ENCODE data around the gene SRPK2.
A peak's percentile ranks its signal among the peaks of the same experiment; 100 is the strongest.

SRPK2 gene

GRCh38 chr7:105127179-105127578 lies 261.5 kb downstream of the SRPK2 start:
- no peak for FAIRE-seq

- FAIRE-seq = no peak
These were observed 262.2 kb downstream of the SRPK2 start for GRCh38 chr7:105126436-105126975.

- no peak for FAIRE-seq
These were observed 263.0 kb downstream of the SRPK2 start for GRCh38 chr7:105125745-105126144.

- no peak for FAIRE-seq
These were observed 266.1 kb downstream of the SRPK2 start for GRCh38 chr7:105122619-105123018.

- no peak for FAIRE-seq
These were observed 269.8 kb downstream of the SRPK2 start for GRCh38 chr7:105118612-105119600.

GRCh38 chr7:105112440-105113418 lies 276.0 kb downstream of the SRPK2 start:
- no peak for FAIRE-seq

- FAIRE-seq = no peak
These were observed 281.3 kb downstream of the SRPK2 start for GRCh38 chr7:105107458-105107857.

GRCh38 chr7:105106473-105106872 lies 282.2 kb downstream of the SRPK2 start:
- no peak for FAIRE-seq

- FAIRE-seq = no peak
These were observed 283.1 kb downstream of the SRPK2 start for GRCh38 chr7:105105579-105105978.

- no peak for FAIRE-seq
These were observed 286.0 kb downstream of the SRPK2 start for GRCh38 chr7:105102557-105103352.

- FAIRE-seq = no peak
These were observed 286.9 kb downstream of the SRPK2 start for GRCh38 chr7:105101864-105102263.

- peak; percentile 88 for FAIRE-seq
These were observed 289.7 kb downstream of the SRPK2 start for GRCh38 chr7:105098863-105099515.

GRCh38 chr7:105097619-105098018 lies 291.1 kb downstream of the SRPK2 start:
- FAIRE-seq = no peak

GRCh38 chr7:105096306-105096705 lies 292.4 kb downstream of the SRPK2 start:
- FAIRE-seq = no peak

- FAIRE-seq = no peak
These were observed 293.8 kb downstream of the SRPK2 start for GRCh38 chr7:105094966-105095365.

- FAIRE-seq = no peak
These were observed 300.3 kb downstream of the SRPK2 start for GRCh38 chr7:105088456-105088855.

- no peak for FAIRE-seq
These were observed 300.7 kb downstream of the SRPK2 start for GRCh38 chr7:105087981-105088380.

GRCh38 chr7:105086850-105087249 lies 301.9 kb downstream of the SRPK2 start:
- peak; percentile 38 for FAIRE-seq

- no peak for FAIRE-seq
These were observed 304.1 kb downstream of the SRPK2 start for GRCh38 chr7:105084581-105084980.

GRCh38 chr7:105079348-105079747 lies 309.4 kb downstream of the SRPK2 start:
- FAIRE-seq = no peak

- no peak for FAIRE-seq
These were observed 315.6 kb downstream of the SRPK2 start for GRCh38 chr7:105073143-105073542.

GRCh38 chr7:105068886-105069285 lies 319.8 kb downstream of the SRPK2 start:
- no peak for FAIRE-seq
